NOMO-1 treated with dmso at 0.1 percent for 144 hours (cell line): Measurements from ENCODE around the gene TUBGCP3.
"Not testable (repeated sequence)": the region's sequence is repeated elsewhere in the genome, so short reads cannot be mapped to it uniquely, and the experiment has no call there.

ENCODE experiments used
- DNase-seq: peaks from one replicate; lab custom pipeline; 2025; ENCODE audit not compliant: unreplicated experiment; lab: John Stamatoyannopoulos, UW

Gene TUBGCP3

GRCh38 chr13:112587764-112588489 is at the start of gene TUBGCP3:
Gene TUBGCP3, minus strand, starts transcription at chr13:112588153. Its CDS starts 173 bp downstream, at chr13:112587980.
- DNase-seq: peak; percentile 65

- no peak for DNase-seq
These were observed 49.3 kb upstream of the TUBGCP3 start for GRCh38 chr13:112637017-112637801.

- no peak for DNase-seq
These were observed 48.5 kb upstream of the TUBGCP3 start for GRCh38 chr13:112636401-112636975.

- no peak for DNase-seq
These were observed 47.4 kb upstream of the TUBGCP3 start for GRCh38 chr13:112635323-112635722.

GRCh38 chr13:112634102-112634501 is 46.1 kb upstream of the TUBGCP3 start:
- no peak for DNase-seq

- not testable (repeated sequence) for DNase-seq
These were observed 42.3 kb upstream of the TUBGCP3 start for GRCh38 chr13:112630226-112630625.

- DNase-seq: no peak
These were observed 41.2 kb upstream of the TUBGCP3 start for GRCh38 chr13:112629161-112629560.

- not testable (repeated sequence) for DNase-seq
These were observed 39.7 kb upstream of the TUBGCP3 start for GRCh38 chr13:112627613-112628012.

- DNase-seq: no peak
These were observed 39.2 kb upstream of the TUBGCP3 start for GRCh38 chr13:112627161-112627560.

GRCh38 chr13:112626761-112627160 is 38.8 kb upstream of the TUBGCP3 start:
- DNase-seq: no peak

- no peak for DNase-seq
These were observed 38.2 kb upstream of the TUBGCP3 start for GRCh38 chr13:112626124-112626523.

GRCh38 chr13:112625698-112626097 is 37.7 kb upstream of the TUBGCP3 start:
- no peak for DNase-seq

- no peak for DNase-seq
These were observed 36.9 kb upstream of the TUBGCP3 start for GRCh38 chr13:112624602-112625430.

- DNase-seq: no peak
These were observed 36.1 kb upstream of the TUBGCP3 start for GRCh38 chr13:112624040-112624439.

GRCh38 chr13:112623051-112623711 is 35.2 kb upstream of the TUBGCP3 start:
- no peak for DNase-seq

- no peak for DNase-seq
These were observed 34.4 kb upstream of the TUBGCP3 start for GRCh38 chr13:112622375-112622774.

GRCh38 chr13:112619730-112620631 is 32.0 kb upstream of the TUBGCP3 start:
- no peak for DNase-seq

- DNase-seq: no peak
These were observed 30.5 kb upstream of the TUBGCP3 start for GRCh38 chr13:112618501-112618900.

GRCh38 chr13:112617754-112618375 is 29.9 kb upstream of the TUBGCP3 start:
- DNase-seq: no peak
